Middle frontal gyrus (tissue), 1 donor: ENCODE data around the gene CHAMP1.

ENCODE experiments used
- DNase-seq: peaks from one replicate; pipeline ENCODE4 v3.0.0-alpha.2; 2015; ENCODE audit warnings: low spot score; ENCODE audit errors: extremely low spot score

CHAMP1 gene

GRCh38 chr13:114298866-114299265 is 15.4 kb upstream of the CHAMP1 start:
- no peak for DNase-seq

GRCh38 chr13:114299604-114300305 is 14.5 kb upstream of the CHAMP1 start:
- DNase-seq: no peak

GRCh38 chr13:114303700-114304327 is 10.5 kb upstream of the CHAMP1 start:
- DNase-seq: no peak

DNA sequence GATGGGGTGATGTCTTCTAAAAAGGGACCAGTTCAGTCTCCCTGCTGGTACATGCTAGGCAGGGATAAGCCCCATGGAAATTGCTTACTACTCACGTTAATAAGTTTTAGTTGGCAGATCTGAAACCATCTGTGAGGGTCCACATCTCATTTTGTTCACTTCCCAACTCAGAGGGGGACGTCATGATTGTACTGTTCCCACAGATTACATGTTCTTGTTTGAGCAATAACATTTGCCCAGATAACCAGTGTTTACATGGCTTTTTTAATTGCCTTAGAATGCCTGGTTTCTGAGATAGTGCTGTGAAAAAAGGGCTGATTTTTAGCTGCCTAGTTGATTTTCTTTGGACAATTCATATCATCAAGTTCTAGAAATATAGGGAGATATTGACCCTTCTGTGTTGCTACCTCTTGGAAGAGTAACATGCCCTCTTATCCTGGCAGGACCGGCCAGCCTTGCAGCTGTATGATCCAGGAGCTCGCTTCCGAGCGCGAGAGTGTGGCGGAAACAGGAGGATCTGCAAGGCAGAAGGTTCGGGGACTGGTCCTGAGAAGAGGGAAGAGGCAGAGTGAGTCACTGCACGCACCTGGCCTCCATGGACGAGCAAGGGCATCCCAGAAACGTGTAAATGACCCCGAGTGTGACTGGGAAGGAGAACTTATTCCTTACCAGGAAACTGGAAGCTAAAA is 9.8 kb upstream of the CHAMP1 start:
- no peak for DNase-seq

- DNase-seq: no peak
Observed at GRCh38 chr13:114309086-114309485, 5.2 kb upstream of the CHAMP1 start.

DNA sequence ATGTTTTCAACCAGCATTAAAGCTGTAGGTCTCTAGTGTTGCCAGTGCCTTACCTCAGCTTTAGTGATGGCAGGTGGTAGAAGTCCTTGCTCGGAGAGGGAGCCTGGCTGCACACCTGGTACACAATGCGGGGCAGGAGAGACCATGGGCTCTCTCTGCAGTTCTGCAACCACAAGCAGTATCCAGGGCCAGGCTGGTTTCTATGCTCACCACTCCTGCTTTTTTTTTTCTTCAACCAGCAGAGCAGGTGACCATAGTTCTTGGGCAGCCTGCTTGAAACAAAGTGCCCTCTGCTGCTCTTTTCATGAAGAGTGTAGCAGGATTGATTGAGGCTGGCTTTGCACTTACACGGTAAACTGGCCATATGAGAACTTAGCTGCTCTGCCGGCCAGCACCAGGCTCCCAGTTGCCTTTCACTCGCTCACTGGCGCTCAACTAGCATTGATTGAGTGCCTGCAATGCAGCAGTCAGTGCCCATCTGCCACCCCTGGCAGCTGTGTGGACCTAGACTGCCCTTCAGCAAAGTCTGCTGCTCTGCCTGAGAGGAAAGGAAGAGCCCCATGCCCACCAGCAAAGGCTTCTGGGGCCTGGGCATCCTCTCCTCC is 4.4 kb upstream of the CHAMP1 start:
- no peak for DNase-seq

GRCh38 chr13:114310956-114311355 is 3.3 kb upstream of the CHAMP1 start:
- DNase-seq: no peak

DNA sequence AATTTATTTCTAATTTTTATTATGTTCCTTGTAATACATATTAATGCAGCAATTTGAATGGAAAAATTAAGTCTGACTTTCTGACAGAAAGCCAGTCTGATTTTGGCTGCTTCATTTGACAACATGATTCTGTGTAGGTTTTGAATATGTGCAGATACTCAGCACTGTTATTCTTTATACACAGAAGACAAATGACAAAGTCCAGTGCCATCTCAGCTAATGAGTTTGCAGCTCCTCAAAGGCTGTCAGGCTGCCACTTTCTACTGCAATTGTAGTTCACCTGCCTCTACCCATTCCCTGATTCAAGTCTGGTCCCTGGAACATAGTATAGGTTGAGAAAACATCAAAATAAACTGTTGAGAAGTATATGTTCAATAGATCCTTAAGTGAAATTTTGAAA is 2.9 kb upstream of the CHAMP1 start:
- no peak for DNase-seq

GRCh38 chr13:114311908-114312307 is 2.4 kb upstream of the CHAMP1 start:
- no peak for DNase-seq

DNA sequence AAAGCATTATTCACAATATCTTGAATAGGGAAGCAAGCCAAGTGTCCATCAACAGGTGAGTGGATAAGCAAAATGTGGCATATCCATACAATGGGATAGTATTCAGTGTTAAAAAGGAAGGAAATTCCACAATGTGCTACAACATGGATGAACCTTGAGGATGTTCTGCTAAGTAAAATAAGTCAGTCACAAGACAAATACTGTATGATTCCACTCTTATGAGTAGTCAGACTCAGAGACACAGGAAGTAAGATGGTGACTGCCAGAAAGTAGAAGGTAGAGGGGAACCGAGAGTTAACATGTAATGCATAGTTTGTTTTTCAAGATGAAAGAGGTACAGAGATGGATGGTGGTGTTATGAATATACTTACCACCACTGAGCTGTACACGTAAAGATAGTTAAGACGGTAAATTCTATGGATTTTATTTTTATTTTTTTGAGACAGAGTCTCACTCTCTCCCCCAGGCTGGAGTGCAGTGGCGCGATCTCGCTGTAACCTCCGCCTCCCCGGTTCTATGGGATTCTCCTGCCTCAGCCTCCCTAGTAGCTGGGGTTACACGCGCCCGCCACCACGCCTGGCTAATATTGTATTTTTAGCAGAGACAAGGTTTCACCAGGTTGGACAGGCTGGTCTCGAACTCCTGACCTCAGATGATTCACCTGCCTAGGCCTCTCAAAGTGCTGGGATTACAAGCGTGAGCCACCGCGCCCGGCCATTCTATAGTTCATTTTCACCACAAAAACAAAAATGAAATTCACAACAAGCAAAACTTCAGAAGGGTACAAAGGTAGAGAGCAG is 1.0 kb upstream of the CHAMP1 start:
- no peak for DNase-seq

GRCh38 chr13:114315074-114315785 is 927 bp downstream of the CHAMP1 start:
- no peak for DNase-seq

DNA sequence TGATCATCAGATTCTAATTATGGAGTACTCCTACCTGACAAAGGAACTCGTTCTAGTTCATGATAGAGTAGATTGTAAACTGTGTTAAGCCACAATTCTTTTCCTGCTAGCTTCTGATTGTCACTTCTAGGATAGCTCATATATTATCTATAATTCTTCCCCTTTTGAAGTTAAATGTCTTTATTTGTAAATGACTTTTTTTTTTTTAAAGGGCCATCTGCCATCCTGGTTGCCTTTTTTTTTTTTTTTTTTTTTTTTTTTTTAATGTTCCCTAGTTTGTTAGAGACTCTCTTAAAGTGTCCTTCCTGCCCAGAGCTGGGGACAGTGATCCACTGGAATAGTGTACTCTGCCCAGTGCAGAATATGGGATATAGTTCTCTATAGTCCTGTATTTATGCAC is 4.3 kb downstream of the CHAMP1 start:
- no peak for DNase-seq

DNA sequence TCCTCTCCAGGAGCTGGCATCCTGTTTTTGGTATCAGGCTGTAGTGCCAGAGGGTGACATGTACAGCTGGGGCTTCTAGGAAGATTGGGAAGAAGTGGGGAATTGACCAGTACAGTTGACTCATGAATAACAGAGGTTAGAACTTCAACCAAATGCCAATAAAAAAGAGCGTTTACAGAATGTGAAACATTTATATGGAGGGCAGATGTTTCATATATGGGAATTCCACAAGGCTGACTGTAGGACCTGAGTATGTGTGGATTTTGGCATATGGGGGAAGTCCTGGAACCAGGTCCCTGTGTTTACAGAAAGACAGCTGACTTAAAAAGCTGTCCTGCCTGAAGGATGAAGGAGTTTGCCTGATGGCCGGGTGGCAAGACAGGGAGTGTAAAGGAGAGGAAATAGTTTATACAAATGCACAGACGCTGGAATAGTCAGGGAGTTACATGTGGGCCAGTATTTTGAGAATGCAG is 5.2 kb downstream of the CHAMP1 start:
- DNase-seq: no peak

- DNase-seq: no peak
Observed at GRCh38 chr13:114320065-114320464, 5.8 kb downstream of the CHAMP1 start.

- DNase-seq: no peak
Observed at GRCh38 chr13:114321256-114321655, 7.0 kb downstream of the CHAMP1 start.

GRCh38 chr13:114323349-114323748 is 9.0 kb downstream of the CHAMP1 start:
- DNase-seq: no peak

GRCh38 chr13:114324334-114324733 is 10.0 kb downstream of the CHAMP1 start:
- no peak for DNase-seq

DNA sequence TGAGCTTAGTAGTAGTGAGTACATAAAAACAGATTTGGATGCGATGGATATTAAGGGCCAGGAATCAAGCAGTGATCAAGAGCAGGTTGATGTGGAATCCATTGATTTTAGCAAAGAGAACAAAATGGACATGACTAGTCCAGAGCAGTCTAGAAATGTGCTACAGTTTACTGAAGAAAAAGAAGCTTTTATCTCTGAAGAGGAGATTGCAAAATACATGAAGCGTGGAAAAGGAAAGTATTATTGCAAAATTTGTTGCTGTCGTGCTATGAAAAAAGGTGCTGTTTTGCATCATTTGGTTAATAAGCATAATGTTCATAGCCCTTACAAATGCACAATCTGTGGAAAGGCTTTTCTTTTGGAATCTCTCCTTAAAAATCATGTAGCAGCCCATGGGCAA is 11.4 kb downstream of the CHAMP1 start:
- DNase-seq: no peak

DNA sequence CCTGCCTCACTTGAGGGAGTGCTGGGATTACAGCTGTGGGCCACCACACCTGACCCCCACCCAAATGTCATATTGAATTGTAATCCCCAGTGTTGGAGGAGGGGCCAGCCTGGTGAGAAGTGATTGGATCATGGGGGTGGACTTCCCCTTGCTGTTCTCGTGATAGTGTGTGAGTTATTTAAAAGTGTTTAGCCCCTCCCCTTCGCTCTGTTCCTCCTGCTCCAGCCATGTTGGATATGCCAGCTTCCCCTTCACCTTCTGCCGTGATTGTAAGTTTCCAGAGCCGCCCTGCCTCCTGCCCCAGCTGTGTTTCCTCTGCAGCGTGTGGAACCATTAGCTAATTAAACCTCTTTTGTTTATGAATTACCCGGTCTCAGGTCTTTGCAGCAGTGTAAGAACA is 13.7 kb downstream of the CHAMP1 start:
- no peak for DNase-seq

GRCh38 chr13:114328595-114328994 is 14.3 kb downstream of the CHAMP1 start:
- no peak for DNase-seq

DNA sequence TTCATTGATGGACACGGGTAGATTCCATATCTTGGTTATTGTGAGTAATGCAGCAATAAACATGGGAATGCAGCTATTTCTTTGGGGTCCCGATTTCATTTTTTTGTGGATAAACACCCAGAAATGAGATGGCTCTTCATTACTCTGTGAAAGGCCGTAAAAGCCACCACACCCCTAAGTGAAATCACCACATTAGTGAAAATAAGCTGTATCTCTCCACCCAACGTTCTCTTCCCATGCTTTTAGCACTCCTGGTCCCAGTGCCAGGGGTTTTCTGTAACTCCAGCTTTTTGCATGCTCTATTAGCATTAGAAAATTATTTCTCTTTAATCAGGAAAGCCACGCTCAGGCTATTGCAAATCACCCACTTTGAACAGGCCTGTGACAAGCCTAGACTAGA is 15.8 kb downstream of the CHAMP1 start:
- no peak for DNase-seq
